Fibroblast of lung (primary cell): ENCODE measurements around the gene PCDH9. TPM values are rescaled to one million over a fixed set of nuclear protein-coding genes. Genes with fewer than 3 reads are reported as not detected.
"Not testable (repeated sequence)": the region's sequence is repeated elsewhere in the genome, so short reads cannot be mapped to it uniquely, and the experiment has no call there.

Experiments
- DNase-seq, 2 donors: peaks; one replicate each; pipeline versions ENCODE4 v3.0.0 to v3.0.0-alpha.2; 2010; ENCODE audit warnings: low read depth in 2 of 2
- H2AFZ ChIP-seq: 2 replicates; pipeline ENCODE4 v1.5.1; 2012; ENCODE audit warnings: low read length, control low read depth, inconsistent platforms
- H3K27ac ChIP-seq: 2 replicates; pipeline ENCODE4 v1.5.1; 2011; ENCODE audit warnings: low read length, control low read depth; ENCODE audit not compliant: insufficient read depth
- H3K27me3 ChIP-seq: 2 replicates; pipeline ENCODE4 v1.5.1; 2011; ENCODE audit warnings: mild to moderate bottlenecking, low read length; ENCODE audit not compliant: control insufficient read depth, insufficient read depth
- H3K36me3 ChIP-seq: 2 replicates; pipeline ENCODE4 v1.5.1; 2011; ENCODE audit warnings: low read length; ENCODE audit not compliant: control insufficient read depth, insufficient read depth
- H3K4me1 ChIP-seq: 2 replicates; pipeline ENCODE4 v1.5.1; 2011; ENCODE audit warnings: low read length; ENCODE audit not compliant: control insufficient read depth, insufficient read depth; ENCODE audit errors: extremely low read depth
- H3K4me2 ChIP-seq: 2 replicates; pipeline ENCODE4 v1.5.1; 2011; ENCODE audit warnings: low read length, control low read depth; ENCODE audit not compliant: insufficient read depth; ENCODE audit errors: extremely low read depth
- H3K4me3 ChIP-seq, 4 experiments: fragments of 200-600 bp in 1 of 4; sonication (generic) in 1 of 4; replicated peaks in 1 of 4; 2 replicates each; pipeline ENCODE4 v1.5.1; 2011 to 2016; ENCODE audit warnings: low read length in 4 of 4, low read depth in 3 of 4, mild to moderate bottlenecking in 3 of 4, control low read depth in 2 of 4, inconsistent platforms in 1 of 4, mixed read lengths in 1 of 4; ENCODE audit not compliant: insufficient read depth in 1 of 4; ENCODE audit errors: control extremely low read depth in 1 of 4
- H3K79me2 ChIP-seq: 2 replicates; pipeline ENCODE4 v1.5.1; 2012; ENCODE audit warnings: mild to moderate bottlenecking, low read length, inconsistent platforms; ENCODE audit not compliant: control insufficient read depth, insufficient read depth
- H3K9ac ChIP-seq: 2 replicates; pipeline ENCODE4 v1.5.1; 2011; ENCODE audit warnings: mild to moderate bottlenecking, low read length, control low read depth; ENCODE audit not compliant: insufficient read depth
- H3K9me3 ChIP-seq: 2 replicates; pipeline ENCODE4 v1.5.1; 2012; ENCODE audit warnings: low read depth, low read length; ENCODE audit not compliant: control insufficient read depth, insufficient read depth
- H4K20me1 ChIP-seq: 2 replicates; pipeline ENCODE4 v1.5.1; 2011; ENCODE audit warnings: low read length; ENCODE audit not compliant: control insufficient read depth, insufficient read depth; ENCODE audit errors: extremely low read depth
- EZH2 ChIP-seq: IDR thresholded peaks from 2 replicates; pipeline ENCODE4 v1.5.1; 2012; ENCODE audit warnings: low read length, control low read depth, mild to moderate bottlenecking; ENCODE audit errors: missing control alignments
- polyA plus RNA-seq, 2 donors: library from polyadenylated mRNA; depleted of rRNA in 1 of 2; stranded (reverse) in 1 of 2; unstranded in 1 of 2; fragments of >200 nt; gene quantifications; 2 replicates each; pipeline ENCODE4 v1.2.1, GENCODE V29; 2011 to 2012; ENCODE audit warnings: missing spikeins in 1 of 2
- total RNA-seq: library from RNA; depleted of rRNA; stranded (reverse); fragments of >200 nt; gene quantifications from 2 replicates; pipeline ENCODE4 v1.2.1, GENCODE V29; 2014
- TF ChIP-seq, protein P1 (sequence below), 2 donors: IDR thresholded peaks in 1 of 2; conservative IDR thresholded peaks in 1 of 2; 1 replicate in 1 of 2; 2 replicates in 1 of 2; pipeline ENCODE4 v1.5.1; 2011 to 2012; ENCODE audit warnings: low read length in 2 of 2, control low read depth in 1 of 2, inconsistent platforms in 1 of 2, low read depth in 1 of 2, mild to moderate bottlenecking in 1 of 2

Gene PCDH9
- total and polyA plus RNA-seq, 2 donors (not counting 1 experiment from before 2014, with no cell fraction given), result 0.50 to 0.67 TPM

DNA sequence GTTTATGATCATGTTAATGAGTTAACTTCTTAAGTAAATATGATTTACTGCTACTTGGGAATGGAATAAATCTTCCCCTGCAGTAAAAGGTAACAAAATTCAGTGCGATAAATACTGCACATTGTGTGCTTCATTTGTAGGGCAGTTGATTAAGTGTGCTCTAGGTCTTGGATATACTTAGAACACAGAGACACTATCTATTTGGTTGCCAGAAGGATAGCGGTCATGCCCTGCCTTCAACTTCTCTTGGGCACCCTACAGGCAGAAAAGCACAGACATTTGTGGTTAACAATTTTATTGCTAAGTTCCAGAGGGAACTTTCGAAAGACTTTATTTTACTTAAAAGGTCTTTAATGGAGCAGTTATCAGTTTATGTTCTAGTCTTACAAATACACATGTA is 605.8 kb downstream of the PCDH9 start:
- no peak overlapping the region for H3K27ac ChIP-seq
- H3K36me3 ChIP-seq, result no peaks in the 10 kb centered on the region
- no peaks in the 10 kb centered on the region for H3K79me2 ChIP-seq
- H3K9me3 ChIP-seq, result no peaks in the 10 kb centered on the region
- TF ChIP-seq, protein P1, sequence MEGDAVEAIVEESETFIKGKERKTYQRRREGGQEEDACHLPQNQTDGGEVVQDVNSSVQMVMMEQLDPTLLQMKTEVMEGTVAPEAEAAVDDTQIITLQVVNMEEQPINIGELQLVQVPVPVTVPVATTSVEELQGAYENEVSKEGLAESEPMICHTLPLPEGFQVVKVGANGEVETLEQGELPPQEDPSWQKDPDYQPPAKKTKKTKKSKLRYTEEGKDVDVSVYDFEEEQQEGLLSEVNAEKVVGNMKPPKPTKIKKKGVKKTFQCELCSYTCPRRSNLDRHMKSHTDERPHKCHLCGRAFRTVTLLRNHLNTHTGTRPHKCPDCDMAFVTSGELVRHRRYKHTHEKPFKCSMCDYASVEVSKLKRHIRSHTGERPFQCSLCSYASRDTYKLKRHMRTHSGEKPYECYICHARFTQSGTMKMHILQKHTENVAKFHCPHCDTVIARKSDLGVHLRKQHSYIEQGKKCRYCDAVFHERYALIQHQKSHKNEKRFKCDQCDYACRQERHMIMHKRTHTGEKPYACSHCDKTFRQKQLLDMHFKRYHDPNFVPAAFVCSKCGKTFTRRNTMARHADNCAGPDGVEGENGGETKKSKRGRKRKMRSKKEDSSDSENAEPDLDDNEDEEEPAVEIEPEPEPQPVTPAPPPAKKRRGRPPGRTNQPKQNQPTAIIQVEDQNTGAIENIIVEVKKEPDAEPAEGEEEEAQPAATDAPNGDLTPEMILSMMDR (conservative IDR thresholded peaks at IDR 0.05 in 1 of 2, IDR thresholded peaks at IDR 0.05 in 1 of 2; ENCODE audit: low read depth in 1 of 2, low read length in 2 of 2), result no peak
- TF ChIP-seq EZH2, result no peak
- H3K4me2 ChIP-seq, result no peak overlapping the region
- no peaks in the 10 kb centered on the region for H3K4me1 ChIP-seq
- no peaks in the 10 kb centered on the region for H4K20me1 ChIP-seq
- no peak for DNase-seq
- no peak overlapping the region for H3K9ac ChIP-seq
- no peak overlapping the region for H2AFZ ChIP-seq
- H3K27me3 ChIP-seq, result no peaks in the 10 kb centered on the region
- H3K4me3 ChIP-seq, result no peak overlapping the region

DNA sequence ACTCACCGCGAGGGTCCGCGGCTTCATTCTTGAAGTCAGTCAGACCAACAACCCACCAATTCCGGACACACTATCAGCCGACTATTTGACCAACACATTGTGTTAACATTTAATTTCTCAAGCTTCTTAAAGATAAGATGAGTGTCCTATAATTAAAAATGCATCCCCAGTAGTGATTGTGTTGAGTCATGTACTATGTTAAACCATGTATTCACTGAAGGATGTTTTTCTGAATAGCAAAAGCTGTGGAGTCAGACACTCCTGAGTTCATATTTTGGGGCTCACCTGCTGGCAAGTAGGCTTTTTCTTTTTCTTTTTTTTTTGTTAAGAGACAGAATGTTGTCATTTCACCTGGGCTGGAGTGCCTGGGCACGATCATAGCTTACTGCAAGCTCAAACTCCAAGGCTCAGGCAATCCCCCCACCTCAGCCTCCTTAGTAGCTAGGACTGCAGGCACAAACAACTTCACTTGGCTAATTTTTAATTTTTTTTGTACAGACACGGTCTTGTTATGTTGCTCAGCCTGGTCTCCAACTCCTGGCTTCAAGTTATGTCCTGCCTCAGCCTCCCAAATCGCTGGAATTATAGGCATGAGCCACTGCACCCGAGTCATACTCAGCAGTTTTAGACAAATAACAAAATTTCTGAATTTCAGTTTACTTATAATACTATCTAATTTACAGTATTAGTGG is 606.9 kb downstream of the PCDH9 start:
- H3K36me3 ChIP-seq, result no peaks in the 10 kb centered on the region
- no peaks in the 10 kb centered on the region for H4K20me1 ChIP-seq
- TF ChIP-seq EZH2, result no peak
- TF ChIP-seq, protein P1 (conservative IDR thresholded peaks at IDR 0.05 in 1 of 2, IDR thresholded peaks at IDR 0.05 in 1 of 2; ENCODE audit: low read depth in 1 of 2, low read length in 2 of 2), result no peak
- no peak for DNase-seq
- H3K4me1 ChIP-seq, result no peaks in the 10 kb centered on the region
- H3K4me2 ChIP-seq, result no peak overlapping the region
- H3K27me3 ChIP-seq, result no peaks in the 10 kb centered on the region
- H3K79me2 ChIP-seq, result no peaks in the 10 kb centered on the region
- no peaks in the 10 kb centered on the region for H3K9me3 ChIP-seq
- no peak overlapping the region for H3K27ac ChIP-seq
- no peak overlapping the region for H2AFZ ChIP-seq
- H3K9ac ChIP-seq, result no peak overlapping the region
- no peak overlapping the region for H3K4me3 ChIP-seq

DNA sequence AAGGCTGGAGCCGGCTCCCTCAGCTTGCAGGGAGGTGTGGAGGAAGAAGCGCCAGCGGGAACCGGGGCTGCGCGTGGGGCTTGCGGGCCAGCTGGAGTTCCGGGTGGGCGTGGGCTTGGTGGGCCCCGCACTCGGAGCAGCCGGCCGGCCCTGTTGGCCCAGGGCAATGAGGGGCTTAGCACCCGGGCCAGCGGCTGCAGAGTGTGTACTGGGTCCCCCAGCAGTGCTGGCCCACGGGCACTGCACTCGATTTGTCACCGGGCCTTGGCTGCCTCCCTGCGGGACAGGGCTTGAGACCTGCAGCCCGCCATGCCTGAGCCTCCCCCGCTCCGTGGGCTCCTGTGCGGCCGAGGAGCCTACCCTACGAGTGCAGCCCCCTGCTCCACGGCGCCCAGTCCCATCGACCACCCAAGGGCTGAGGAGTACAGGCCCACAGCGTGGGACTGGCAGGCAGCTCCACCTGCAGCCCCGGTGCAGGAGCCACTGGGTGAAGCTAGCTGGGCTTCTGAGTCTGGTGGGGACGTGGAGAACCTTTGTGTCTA is 608.2 kb downstream of the PCDH9 start:
- not testable (repeated sequence) for H3K79me2 ChIP-seq, H4K20me1 ChIP-seq, H3K4me3 ChIP-seq, H2AFZ ChIP-seq, H3K9ac ChIP-seq, H3K27ac ChIP-seq, H3K4me1 ChIP-seq, H3K9me3 ChIP-seq, H3K27me3 ChIP-seq, DNase-seq, H3K4me2 ChIP-seq, H3K36me3 ChIP-seq
